Measurements from ENCODE around the gene ABHD12B. TPM values are rescaled to one million over a fixed set of nuclear protein-coding genes. Genes with fewer than 3 reads are reported as not detected.
A peak's percentile ranks its signal among the peaks of the same experiment; 100 is the strongest.

ABHD12B gene
- polyA plus RNA-seq, 1 of the 3 experiments (the other 2 are of a cell fraction): not detected

- TF ChIP-seq FOSL2 (IDR thresholded peaks at IDR 0.05; ENCODE audit: borderline replicate concordance, low read depth) (no peak), EZH2phosphoT487 (IDR thresholded peaks at IDR 0.05; ENCODE audit: borderline replicate concordance, low read depth) (no peak), CTCF (IDR thresholded peaks at IDR 0.05) (peak; percentile 67), SMC3 (IDR thresholded peaks at IDR 0.05; ENCODE audit: low read depth, low read length) (peak; percentile 65), ZBTB33 (IDR thresholded peaks at IDR 0.05; ENCODE audit: borderline replicate concordance, low read depth) (no peak), RXRA (IDR thresholded peaks at IDR 0.05; ENCODE audit: borderline replicate concordance, low read depth) (no peak), RAD21 (IDR thresholded peaks at IDR 0.05; ENCODE audit: low read length) (peak; percentile 84), GABPA (IDR thresholded peaks at IDR 0.05; ENCODE audit: low read depth) (0 out of 2 replicates have a peak, but pooled peaks have one; percentile 21)
- H4K20me1 ChIP-seq (ENCODE audit: insufficient read depth): no peaks in the 10 kb centered on the region
- no peaks in the 10 kb centered on the region for H3K79me2 ChIP-seq (ENCODE audit: insufficient read depth)
- ChIA-PET POLR2A (interaction anchor here (1.3 kb wide), 1 partner anchor 300 kb away, joined by 5 read pairs; the partner anchor contains the start of gene ATL1), CTCF (interaction anchor here (0.6 to 4.1 kb wide), 37 partner anchors 8 to 731 kb away, joined by 3 to 23 read pairs (median 4); partner anchors contain the start of genes ABHD12B and NIN)
- H3K36me3 ChIP-seq (replicated peaks in 1 of 2; ENCODE audit: control insufficient read depth in 1 of 2, insufficient read depth in 2 of 2, low read length in 1 of 2): no peaks in the 10 kb centered on the region
- WGBS (ENCODE audit: low lambda C conversion rate): 2% methylated on average over 6 of the region's 6 CpGs
- no peaks in the 10 kb centered on the region for H3K27me3 ChIP-seq (ENCODE audit: insufficient read depth)
- no peaks in the 10 kb centered on the region for H3K9me2 ChIP-seq
- peak overlapping the region; percentile 81 for H3K4me2 ChIP-seq
- peak overlapping the region; percentile 99 for H2AFZ ChIP-seq (ENCODE audit: low read depth)
- peaks cover 4 to 5% of the 10 kb centered on the region in 2 experiments; a peak in 2 of 4 replicates for H3K4me1 ChIP-seq (ENCODE audit: control insufficient read depth in 1 of 2, insufficient read depth in 2 of 2, low read depth in 1 of 2, low read length in 1 of 2)
- no peak overlapping the region for H3K27ac ChIP-seq (ENCODE audit: low read depth in 2 of 2, low read length in 1 of 2)
- peak; percentile 82 for DNase-seq
- H3F3A ChIP-seq (replicated peaks; ENCODE audit: insufficient read depth): no peaks in the 10 kb centered on the region
- peak overlapping the region; percentile 58 for H3K9ac ChIP-seq
- peak overlapping the region in 1 of 2 experiments; percentile 47; a peak in 2 of 4 replicates for H3K4me3 ChIP-seq (ENCODE audit: low read depth in 2 of 2, low read length in 1 of 2)
- H3K9me3 ChIP-seq: no peaks in the 10 kb centered on the region
Measured at GRCh38 chr14:50860478-50861086, 11.3 kb upstream of the ABHD12B start.

GRCh38 chr14:50862036-50862570, 9.8 kb upstream of the ABHD12B start:
- Histone ChIP-seq H3K9ac (no peak overlapping the region), H3K79me2 (ENCODE audit: insufficient read depth) (no peaks in the 10 kb centered on the region), H3K27ac (ENCODE audit: low read depth in 2 of 2, low read length in 1 of 2) (no peak overlapping the region), H3K9me3 (no peaks in the 10 kb centered on the region), H3K9me2 (no peaks in the 10 kb centered on the region), H3K36me3 (replicated peaks in 1 of 2; ENCODE audit: control insufficient read depth in 1 of 2, insufficient read depth in 2 of 2, low read length in 1 of 2) (no peaks in the 10 kb centered on the region), H3K4me1 (ENCODE audit: control insufficient read depth in 1 of 2, insufficient read depth in 2 of 2, low read depth in 1 of 2, low read length in 1 of 2) (peaks cover 4 to 5% of the 10 kb centered on the region in 2 experiments; a peak in 2 of 4 replicates), H2AFZ (ENCODE audit: low read depth) (no peak overlapping the region), H3K4me3 (ENCODE audit: low read depth in 2 of 2, low read length in 1 of 2) (no peak overlapping the region), H3K27me3 (ENCODE audit: insufficient read depth) (no peaks in the 10 kb centered on the region), H3K4me2 (no peak overlapping the region), H4K20me1 (ENCODE audit: insufficient read depth) (no peaks in the 10 kb centered on the region), H3F3A (replicated peaks; ENCODE audit: insufficient read depth) (no peaks in the 10 kb centered on the region)
- TF ChIP-seq NFIC (IDR thresholded peaks at IDR 0.05; ENCODE audit: borderline replicate concordance) (no peak), ZBTB33 (IDR thresholded peaks at IDR 0.05; ENCODE audit: borderline replicate concordance, low read depth) (no peak), MAX (IDR thresholded peaks at IDR 0.05; ENCODE audit: low read depth) (no peak), TCF12 (IDR thresholded peaks at IDR 0.05) (no peak), JUND (IDR thresholded peaks at IDR 0.05) (no peak), PBX3 (IDR thresholded peaks at IDR 0.05) (no peak), SMC3 (IDR thresholded peaks at IDR 0.05; ENCODE audit: low read depth, low read length) (no peak), FOXJ3 (CRISPR knock-in tag; IDR thresholded peaks at IDR 0.05) (no peak), TEAD4 (IDR thresholded peaks at IDR 0.05; ENCODE audit: borderline replicate concordance, insufficient read depth) (no peak), EP300 (IDR thresholded peaks at IDR 0.05; ENCODE audit: borderline replicate concordance in 1 of 2, low read depth in 1 of 2, low read length in 1 of 2) (no peak), GATA2 (CRISPR knock-in tag; IDR thresholded peaks at IDR 0.05) (no peak)
- DNase-seq: no peak
- ChIA-PET CTCF (interaction anchor here (1.4 to 3.7 kb wide), 4 partner anchors 62 to 242 kb away, joined by 3 to 23 read pairs (median 6); no protein-coding TSS in a partner anchor), POLR2A (no interaction called here)
- 87% methylated on average over 4 of the region's 4 CpGs for WGBS (ENCODE audit: low lambda C conversion rate)
